Metanephros (tissue), 2 donors: ENCODE measurements around the gene XPNPEP2. TPM values are rescaled to one million over a fixed set of nuclear protein-coding genes. Genes with fewer than 3 reads are reported as not detected.

Experiments used
- small RNA-seq: library from RNA; depleted of rRNA; stranded (forward); fragments of <200 nt; gene quantifications from one replicate; pipeline ENCODE3, GENCODE V24; 2014; ENCODE audit warnings: low replicate concordance
- total RNA-seq: library from RNA; depleted of rRNA; stranded (reverse); fragments of >200 nt; gene quantifications from one replicate; pipeline ENCODE4 v1.2.3, GENCODE V29; 2014

The XPNPEP2 gene
- 28.7 TPM for total RNA-seq

GRCh38 chrX:129738466-129739308 lies at the start of gene XPNPEP2:
XPNPEP2 (plus strand) TSS chrX:129738979; CDS start chrX:129739214, 235 bp downstream.

GRCh38 chrX:129779747-129780146 lies 41.0 kb downstream of the XPNPEP2 start, which contains the start of gene SASH3:
SASH3 (plus strand) TSS chrX:129779949; CDS start chrX:129780098, 149 bp downstream.

Small RNA genes lying within 50 kb of the gene (small RNA-seq; reads per million reads assigned to genes)
- gene RF00017 = not detected

Other genes starting within 250 kb of the XPNPEP2 start
- gene SMARCA1, start 215.5 kb upstream of the XPNPEP2 start, total RNA-seq = 61.7 TPM
- 20.2 TPM for gene OCRL, start 198.7 kb upstream of the XPNPEP2 start, total RNA-seq
- 2.8 TPM for gene APLN, start 84.0 kb upstream of the XPNPEP2 start, total RNA-seq
- 6.7 TPM for gene SASH3, start 41.0 kb downstream of the XPNPEP2 start, total RNA-seq
- gene ZDHHC9, start 104.9 kb downstream of the XPNPEP2 start, total RNA-seq = 19.4 TPM
- 8.5 TPM for gene UTP14A, start 167.2 kb downstream of the XPNPEP2 start, total RNA-seq
- gene BCORL1, start 243.7 kb downstream of the XPNPEP2 start, total RNA-seq = 11.6 TPM